HG03060 (cell line): ENCODE results near the gene WDR18.
A peak's percentile ranks its signal among the peaks of the same experiment; 100 is the strongest.
"Not testable (repeated sequence)": the region's sequence is repeated elsewhere in the genome, so short reads cannot be mapped to it uniquely, and the experiment has no call there.

ENCODE experiments used
- ATAC-seq: cut with Tn5 transposase; IDR thresholded peaks from one replicate; pipeline ENCODE4 v1.9.1; 2021; ENCODE audit warnings: low read depth, moderate number of reproducible peaks; ENCODE audit not compliant: unreplicated experiment

Gene WDR18

GRCh38 chr19:1017115-1017905 is 33.2 kb downstream of the WDR18 start:
- no peak for ATAC-seq

DNA sequence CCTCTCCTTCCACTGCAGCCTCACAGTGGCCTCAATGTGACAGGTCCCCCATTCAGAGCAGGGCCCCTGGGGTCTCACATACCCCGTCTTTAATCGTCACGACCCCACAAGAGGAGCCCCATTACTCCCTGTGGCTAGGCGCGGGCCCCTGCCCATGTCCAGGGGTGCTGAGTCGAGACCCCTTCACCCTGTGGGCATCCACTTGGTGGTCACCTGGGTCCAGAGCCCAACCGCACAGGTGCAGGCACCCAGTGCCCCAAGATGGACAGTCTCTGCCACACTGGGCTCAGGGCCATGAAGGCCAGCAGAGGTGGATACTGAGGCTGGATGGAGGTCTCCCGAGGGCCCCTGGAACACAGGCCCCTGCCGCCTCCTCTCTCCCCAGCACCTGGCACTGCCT is 33.8 kb downstream of the WDR18 start:
- ATAC-seq = no peak

- ATAC-seq = no peak
Observed at GRCh38 chr19:1018393-1018792, 34.2 kb downstream of the WDR18 start.

DNA sequence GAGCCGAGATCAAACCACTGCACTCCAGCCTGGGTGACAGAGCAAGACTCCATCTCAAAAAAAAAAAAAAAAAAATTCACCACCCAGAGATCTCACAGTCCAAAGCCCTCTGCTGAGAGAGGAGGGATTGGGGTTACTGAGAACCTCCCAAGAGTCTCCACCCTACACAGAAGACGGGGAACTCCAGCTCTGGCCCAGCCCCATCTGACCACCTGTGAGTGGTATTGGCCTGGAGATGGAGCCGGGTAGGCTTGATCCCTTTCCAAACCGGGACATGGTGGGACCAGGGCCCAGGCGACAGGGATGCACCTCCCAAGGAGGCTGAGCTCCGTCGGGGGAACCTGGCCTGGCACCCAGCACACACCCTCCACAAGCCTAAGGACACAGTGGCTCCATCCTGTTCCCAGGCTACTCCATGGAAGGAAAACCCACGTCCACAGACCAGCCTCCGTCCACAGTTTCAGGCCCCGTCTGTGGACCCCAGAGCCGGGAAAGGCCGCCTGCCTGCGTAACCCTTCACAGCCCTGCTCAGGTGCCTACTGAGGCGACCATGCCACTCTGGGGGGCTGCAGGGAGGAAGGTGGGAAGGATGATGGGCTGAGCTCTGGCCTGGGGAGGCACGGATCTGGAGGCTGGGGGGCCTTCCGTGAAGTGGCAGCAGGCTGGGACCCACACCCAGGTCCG is 34.9 kb downstream of the WDR18 start:
- ATAC-seq = no peak

DNA sequence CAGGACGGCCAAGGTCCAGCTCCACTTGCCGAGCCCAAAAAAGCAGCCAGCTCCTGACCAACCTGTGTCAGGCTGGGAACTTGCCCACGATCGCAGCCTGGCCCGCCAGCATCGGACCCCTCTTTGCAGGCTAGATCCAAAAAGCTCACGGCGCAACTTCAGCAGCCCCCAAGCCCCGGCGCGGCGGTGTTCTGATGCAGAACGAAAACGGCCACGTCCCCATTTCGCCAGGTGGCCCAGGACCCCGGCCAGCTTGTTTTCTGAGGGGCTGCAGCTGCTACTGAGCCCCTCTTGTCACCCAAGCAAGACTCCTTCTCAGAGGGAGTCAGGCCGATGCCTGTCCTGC is 35.4 kb downstream of the WDR18 start:
- no peak for ATAC-seq

DNA sequence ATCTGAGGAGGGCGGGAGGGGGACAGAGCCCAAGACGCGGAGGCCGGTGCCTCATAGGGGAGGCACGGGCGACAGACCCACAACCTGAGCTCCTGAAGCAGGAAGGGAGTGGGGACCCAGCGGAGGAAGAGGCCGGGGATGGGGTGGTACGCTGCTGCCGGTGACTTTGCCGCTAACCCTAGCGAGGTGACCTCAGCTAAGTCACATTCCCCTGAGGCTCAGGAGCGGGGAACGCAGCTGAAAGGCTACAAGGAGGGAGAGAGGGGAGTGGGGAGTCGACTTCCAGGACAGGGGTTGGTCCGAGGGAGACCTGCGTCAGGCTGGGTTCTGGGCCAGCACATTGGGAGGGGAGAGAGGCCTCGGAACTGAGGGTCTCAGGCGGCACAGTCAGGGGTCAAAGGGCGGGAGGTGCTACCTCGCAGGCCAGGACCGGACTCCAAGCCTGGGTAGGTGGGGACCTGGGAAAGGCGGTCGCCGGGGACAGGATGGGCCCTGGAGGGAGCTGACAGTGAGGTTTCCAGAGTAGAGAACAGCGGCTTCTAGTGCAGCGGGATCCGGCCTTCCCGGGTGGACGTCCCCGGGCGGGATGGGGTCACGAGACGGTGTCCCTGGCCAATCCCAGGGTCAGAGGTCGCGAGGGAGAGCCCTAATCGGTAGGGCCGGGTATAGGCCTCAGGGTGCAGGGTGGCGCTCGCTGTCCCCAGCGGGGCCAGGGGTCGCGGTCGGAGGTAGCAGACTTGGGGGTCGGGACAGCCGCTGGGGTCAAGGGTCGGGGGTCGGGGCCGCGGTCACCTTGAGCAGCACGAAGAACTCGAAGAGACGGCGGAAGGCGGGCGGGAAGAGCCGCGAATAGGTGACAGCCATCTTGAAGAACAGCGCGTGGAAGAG is 36.1 kb downstream of the WDR18 start:
- ATAC-seq = no peak

DNA sequence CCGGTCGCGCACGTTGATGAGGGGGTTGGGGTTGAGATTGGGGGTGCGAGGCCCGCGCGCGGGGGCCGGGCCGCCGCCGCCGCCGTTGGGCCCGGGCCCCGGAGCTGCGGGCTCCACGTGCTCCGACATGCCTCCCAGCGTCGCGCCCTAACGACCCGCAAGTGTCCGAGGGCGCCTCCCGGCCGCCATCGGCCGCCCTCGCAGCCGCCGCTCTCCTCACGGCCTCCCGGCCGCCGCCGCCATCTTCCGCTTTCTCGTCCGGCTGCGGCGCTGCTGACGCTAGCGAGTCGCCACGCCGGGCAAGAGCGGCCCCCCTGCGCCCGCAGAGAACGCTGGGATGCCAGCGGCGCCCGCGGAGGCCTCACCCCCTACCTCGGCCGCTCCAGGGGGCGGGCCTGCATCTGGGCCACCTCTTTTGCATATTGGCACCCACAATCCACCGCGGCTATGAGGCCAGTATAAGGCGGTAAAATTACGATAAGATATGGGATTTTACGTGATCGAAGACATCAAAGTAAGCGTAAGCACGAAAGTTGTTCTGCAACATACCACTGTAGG is 36.8 kb downstream of the WDR18 start, which contains the start of gene TMEM259:
Gene TMEM259 (minus strand): TSS at position 256 of the 558 bp plus-strand sequence. CDS start 127 bp downstream, at position 129.
- ATAC-seq = peak; percentile 55

DNA sequence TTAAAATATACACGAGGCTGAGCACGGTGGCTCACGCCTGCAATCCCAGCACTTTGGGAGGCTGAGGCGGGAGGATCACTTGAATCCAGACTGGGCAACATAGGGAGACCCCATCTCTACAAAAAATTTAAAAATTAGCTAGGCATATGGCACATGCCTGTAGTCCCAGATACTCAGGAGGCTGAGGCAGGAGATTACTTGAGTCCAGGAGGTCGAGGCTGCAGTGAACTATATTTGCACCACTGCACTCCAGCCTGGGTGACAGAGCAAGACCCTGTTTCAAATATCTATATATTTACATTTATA is 39.7 kb downstream of the WDR18 start:
- ATAC-seq = not testable (repeated sequence)

- ATAC-seq = not testable (repeated sequence)
Observed at GRCh38 chr19:1025080-1025479, 40.9 kb downstream of the WDR18 start.

GRCh38 chr19:1025960-1026782 is 42.0 kb downstream of the WDR18 start, which contains the start of gene CNN2:
TSS of gene CNN2 (plus strand) at chr19:1026608. CDS start at chr19:1026662, 54 bp downstream.
- no peak for ATAC-seq

DNA sequence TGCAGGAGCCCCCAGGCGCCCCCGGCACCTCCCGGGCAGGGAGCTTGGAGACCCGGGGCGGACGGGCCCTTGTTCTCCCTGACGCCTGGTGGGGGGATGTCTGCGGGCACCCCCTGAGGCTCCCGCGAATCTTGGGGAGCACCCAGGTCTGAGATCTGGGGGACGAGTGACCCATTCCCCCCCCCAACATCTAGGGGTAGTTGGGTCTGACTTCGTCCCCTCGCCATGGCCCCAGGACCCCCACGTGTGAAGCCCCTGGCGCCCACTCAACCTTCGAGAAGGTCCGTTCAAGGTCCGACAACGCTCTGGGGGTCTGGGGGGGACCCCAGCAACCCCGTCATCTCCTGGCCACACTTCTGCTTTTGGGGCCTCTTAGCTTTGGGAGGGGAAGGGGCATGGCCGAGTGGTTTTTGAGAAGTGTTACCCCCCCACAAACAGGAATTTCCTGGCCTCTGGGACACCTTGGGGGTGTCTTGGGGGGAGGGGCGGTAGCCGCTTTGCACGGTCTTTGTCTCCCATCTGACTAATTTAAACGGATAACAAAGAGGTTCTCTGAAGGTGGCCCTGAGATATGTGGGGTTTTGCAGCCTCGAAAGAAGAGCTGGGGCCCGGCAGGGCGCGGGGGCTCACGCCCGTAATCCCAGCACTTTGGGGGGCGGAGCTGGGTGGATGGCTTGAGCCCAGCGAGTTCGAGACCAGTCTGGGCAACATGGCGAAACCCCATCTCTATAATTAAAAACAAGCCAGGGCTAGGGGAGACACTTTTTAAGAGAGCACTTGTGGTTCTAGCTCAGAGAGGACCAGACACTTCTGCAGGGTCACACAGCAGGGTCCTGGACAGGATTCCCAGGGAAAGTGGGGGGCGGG is 42.9 kb downstream of the WDR18 start:
- ATAC-seq = no peak

GRCh38 chr19:1027650-1028061 is 43.5 kb downstream of the WDR18 start:
- ATAC-seq = no peak

GRCh38 chr19:1028062-1028926 is 44.1 kb downstream of the WDR18 start:
- ATAC-seq = no peak

DNA sequence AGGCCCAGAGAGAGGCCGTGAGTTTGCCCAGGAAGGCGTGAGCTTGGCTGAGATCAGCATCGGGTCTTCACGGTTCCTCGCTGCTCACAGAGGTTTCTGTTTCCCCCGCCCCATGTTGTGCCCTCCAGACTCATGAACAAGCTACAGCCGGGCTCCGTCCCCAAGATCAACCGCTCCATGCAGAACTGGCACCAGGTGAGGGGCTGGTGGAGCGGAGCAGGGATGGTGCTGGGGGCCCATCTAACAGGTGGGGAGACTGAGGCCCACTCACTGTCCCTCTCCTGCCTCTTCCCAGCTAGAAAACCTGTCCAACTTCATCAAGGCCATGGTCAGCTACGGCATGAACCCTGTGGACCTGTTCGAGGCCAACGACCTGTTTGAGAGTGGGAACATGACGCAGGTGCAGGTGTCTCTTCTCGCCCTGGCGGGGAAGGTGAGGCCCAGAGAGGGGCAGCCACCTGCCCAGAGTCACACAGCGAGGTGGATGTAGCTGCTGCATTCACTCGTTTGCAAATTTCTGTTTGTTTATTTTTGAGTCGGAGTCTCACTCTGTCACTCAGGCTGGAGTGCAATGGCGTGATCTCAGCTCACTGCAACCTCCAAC is 48.2 kb downstream of the WDR18 start:
- no peak for ATAC-seq

GRCh38 chr19:1035998-1036621 is 52.0 kb downstream of the WDR18 start:
- ATAC-seq = no peak

DNA sequence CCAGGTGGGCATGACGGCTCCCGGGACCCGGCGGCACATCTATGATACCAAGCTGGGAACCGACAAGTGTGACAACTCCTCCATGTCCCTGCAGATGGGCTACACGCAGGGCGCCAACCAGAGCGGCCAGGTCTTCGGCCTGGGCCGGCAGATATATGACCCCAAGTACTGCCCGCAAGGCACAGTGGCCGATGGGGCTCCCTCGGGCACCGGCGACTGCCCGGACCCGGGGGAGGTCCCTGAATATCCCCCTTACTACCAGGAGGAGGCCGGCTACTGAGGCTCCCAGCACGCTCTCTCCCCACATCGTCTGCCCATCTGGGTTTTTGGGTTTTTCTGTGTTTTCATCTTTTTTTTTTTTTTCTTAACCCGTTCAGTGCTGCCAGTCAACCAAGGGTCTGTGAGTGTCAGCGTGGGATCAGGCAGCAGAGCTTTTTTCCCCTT is 53.5 kb downstream of the WDR18 start:
- no peak for ATAC-seq

DNA sequence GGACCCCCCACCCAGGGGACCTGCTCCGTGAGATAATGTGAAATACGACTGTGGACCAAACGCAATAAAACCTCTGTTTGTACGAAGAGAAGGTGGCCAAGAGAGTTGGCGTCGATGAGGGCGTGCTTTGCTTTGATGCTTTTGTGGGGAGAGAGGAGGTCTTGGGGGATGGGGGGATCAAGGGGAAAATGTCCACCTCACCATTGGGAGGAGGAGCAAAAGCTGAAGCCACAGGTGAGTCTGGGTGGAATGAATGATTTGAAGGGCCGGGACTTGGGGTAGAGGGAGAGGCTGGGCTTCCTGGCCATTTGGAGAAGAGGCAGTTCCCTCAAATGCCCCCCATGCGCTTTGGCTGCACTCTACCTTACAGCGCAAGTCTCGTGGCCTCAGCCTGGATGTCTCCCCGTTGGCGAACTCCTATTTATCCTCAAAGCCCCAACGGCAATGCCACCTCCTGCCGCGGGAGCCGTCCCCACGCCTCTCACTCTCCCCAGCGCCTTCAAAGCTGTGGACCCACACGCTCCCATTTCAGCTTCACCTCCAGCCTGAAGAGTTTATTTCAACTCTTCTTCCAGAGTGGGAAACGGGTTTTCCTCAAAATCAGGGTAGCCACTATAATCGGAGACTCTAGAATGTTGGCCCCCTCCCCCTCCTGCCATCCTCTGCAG is 55.0 kb downstream of the WDR18 start:
- no peak for ATAC-seq
